HG03439 (cell line): ENCODE measurements around the gene CORO1C.
"Not testable (repeated sequence)": the region's sequence is repeated elsewhere in the genome, so short reads cannot be mapped to it uniquely, and the experiment has no call there.

Experiments
- ATAC-seq: cut with Tn5 transposase; IDR thresholded peaks from one replicate; pipeline ENCODE4 v1.9.1; 2021; ENCODE audit warnings: mild to moderate bottlenecking, moderate library complexity; ENCODE audit not compliant: unreplicated experiment

Gene CORO1C

GRCh38 chr12:108679106-108679681, 52.1 kb downstream of the CORO1C start:
- no peak for ATAC-seq

DNA sequence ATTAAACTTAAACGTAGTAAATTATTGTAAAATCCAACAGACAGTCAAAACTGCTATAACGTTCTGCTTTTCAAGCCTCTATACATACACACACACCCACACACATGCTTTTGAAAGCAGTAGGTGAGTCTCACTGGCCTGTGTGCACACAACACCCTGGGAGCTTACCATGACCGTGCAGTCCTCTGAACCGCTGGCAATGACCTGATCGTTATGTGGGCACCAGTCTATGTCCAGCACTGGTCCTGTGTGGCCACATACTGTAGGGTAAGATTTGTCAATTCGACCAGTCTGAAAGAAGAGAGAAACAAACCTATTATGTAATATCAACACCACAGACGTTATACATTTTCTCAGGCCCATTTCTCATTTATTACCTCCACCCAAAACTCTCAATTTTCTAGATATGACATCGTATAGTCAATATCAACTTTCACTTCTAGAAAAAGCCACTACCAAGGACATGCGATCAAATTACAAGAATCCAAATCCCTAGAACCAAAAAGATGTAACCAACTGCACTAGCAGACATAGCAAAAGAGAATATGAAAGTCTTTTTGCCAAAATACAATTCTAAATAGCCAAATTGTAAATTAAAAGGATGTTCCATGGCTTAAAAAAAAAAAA, 53.1 kb downstream of the CORO1C start:
- no peak for ATAC-seq

DNA sequence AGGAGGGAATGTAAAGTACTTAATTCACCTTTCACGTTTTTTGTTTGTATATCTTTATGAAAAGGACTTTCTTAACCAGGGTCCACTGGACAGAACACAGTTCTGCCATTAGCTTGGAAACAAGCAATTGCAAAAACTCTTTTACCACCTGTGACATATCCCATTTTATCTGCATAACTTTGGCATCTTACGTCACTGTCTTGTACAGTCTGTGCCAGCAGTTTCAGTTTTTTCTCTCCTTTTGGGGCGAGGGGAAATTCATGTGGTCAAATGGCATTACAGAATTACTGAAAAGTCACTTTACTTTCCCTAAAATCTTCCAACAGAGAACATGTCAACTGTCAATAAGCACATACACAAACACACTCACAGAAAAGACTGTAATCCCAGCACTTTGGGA, 53.9 kb downstream of the CORO1C start:
- no peak for ATAC-seq

DNA sequence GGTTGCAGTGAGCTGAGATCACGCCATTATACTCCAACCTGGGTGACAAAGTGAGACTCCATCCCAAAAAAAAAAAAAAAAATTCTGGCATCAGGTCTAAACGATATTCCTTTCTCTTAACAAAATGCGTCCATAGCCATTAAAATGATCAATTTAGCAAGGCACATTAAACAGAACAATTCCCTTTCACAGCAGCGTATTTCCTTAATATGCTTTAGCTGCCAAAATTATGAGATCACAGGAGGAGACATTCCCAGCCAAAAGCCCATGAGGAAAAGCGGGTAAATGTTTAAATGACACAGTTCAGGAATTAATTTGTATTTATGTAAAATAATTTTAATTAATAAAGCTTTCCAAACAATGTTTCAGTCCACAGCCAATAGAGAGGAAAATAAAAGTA, 54.6 kb downstream of the CORO1C start:
- ATAC-seq: no peak

DNA sequence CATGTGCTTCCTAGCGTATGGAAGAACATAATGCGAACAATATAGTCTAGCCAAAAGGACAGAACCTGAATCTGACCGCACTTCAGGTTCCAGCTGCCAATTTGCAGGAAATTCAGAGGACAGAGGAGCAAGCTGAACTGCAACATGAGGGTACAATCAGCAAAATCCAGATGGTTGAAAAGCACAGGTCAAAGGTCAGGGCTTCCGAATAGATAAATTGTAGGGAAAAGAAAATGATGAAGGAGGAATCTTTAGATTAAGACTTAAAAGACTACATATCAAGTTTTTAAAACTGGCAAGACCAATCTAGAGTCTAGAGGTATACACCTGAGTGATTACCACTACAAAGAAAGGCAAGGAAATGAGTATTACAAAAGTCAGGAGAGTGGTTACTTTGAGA, 55.5 kb downstream of the CORO1C start:
- ATAC-seq: no peak

DNA sequence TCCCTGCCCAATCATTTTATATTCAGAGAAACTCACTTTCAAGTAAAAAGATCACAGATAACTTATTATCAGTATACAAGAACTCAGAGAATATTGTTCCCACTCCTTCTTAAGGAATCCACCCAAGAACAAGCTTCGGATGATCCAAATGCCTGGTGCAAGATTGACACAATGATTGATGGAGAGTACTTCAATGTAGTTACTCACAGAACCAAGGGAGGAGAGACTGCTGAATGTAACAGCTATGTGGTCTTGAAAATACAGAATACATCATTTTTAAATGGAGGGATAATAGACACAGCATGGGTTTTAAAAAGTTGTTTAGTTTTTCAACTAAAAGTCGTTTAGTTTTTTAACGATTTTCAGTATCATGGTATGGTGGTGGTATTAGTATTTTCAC, 59.3 kb downstream of the CORO1C start:
- no peak for ATAC-seq

- ATAC-seq: no peak
Observed at GRCh38 chr12:108671110-108671509, 60.2 kb downstream of the CORO1C start.

DNA sequence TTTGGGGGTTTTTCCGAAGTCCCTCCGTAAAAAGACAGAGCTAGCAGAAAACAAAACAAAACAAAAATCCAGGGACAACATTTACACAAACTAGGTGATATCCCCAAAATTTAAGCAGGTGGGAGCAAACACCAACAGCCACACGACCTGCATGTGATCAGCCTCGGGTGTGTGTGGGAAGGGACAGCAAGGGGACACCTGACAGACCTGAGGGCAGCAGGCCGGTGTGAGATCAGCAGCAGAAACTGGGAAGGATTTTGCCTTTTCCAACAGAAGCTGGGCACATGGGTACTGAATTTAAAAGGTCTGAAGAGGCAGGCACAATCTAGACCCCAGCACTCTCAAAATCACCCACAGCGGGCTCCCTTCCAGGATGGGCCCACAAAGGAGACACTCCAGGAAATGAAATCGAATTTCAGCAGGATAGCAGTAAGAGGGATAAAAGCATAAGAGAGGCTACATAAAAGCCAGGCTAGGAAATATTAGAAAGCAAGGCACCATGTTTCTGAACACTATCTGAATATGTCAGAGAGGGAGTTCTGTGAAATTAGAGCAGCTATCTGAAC, 61.2 kb downstream of the CORO1C start:
- no peak for ATAC-seq

DNA sequence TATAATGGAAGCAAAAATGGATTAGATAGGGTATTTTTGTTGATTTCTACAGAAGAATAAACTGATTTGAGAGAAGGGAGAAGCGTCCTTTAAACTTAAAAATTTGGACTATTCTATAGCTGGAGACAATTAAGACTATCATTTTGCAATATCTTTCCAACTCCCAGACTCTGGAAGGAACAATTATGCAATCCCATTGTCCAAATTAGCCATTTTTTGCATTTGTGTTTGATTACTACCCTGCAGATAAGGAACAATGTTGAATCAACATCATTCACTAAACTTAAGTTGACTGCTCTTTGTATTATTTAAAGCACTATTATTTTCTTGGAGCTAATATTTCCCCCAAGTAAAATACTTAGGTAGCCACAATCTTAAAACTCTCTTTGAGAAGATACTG, 62.8 kb downstream of the CORO1C start:
- ATAC-seq: no peak

DNA sequence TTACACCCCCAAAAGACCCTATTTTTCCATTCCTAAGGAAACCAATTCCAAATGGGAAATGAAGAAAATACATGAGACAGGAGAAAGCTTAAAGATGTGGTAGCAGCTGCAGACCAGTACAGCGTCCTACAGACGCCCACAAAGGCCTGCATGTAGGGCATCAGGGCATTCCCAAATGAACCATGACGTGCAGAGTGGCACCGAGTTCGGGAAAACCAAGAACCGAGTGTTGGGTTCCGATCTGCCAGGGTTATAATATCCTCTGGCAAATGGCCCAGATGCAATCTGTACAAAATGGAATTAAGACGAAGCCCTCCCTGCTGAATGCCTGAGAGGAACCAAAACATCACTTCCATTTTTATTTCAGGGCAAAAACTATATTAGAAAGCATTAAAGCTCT, 63.3 kb downstream of the CORO1C start:
- ATAC-seq: no peak

GRCh38 chr12:108667349-108667748, 64.0 kb downstream of the CORO1C start:
- ATAC-seq: no peak

DNA sequence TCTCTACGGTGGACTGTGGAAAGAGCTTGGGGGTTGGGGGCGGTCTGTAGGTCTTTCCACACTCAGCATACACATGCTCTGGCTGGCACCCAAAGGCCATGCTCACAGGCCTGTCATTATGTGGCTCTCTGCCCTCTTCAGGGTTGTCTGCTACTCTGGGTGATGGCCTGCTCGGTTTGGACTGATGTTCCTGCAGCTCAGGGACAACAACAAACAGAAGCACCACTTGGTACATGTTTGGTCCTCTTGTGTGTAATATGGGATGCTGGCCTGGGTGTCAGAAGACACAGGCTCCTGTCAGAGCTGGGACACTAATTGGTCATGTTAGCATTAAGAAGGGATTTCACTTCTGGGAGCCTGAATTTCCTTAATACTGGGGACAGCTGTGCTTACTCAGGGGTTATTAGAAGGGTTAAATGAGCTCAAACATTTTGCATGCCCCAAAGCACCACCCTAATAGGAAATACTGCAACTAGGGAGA, 64.9 kb downstream of the CORO1C start:
- ATAC-seq: no peak

- ATAC-seq: no peak
Observed at GRCh38 chr12:108665608-108666202, 65.6 kb downstream of the CORO1C start.

GRCh38 chr12:108664338-108665258, 66.7 kb downstream of the CORO1C start:
- peak; percentile 78 for ATAC-seq

GRCh38 chr12:108663324-108664015, 67.8 kb downstream of the CORO1C start:
- no peak for ATAC-seq

DNA sequence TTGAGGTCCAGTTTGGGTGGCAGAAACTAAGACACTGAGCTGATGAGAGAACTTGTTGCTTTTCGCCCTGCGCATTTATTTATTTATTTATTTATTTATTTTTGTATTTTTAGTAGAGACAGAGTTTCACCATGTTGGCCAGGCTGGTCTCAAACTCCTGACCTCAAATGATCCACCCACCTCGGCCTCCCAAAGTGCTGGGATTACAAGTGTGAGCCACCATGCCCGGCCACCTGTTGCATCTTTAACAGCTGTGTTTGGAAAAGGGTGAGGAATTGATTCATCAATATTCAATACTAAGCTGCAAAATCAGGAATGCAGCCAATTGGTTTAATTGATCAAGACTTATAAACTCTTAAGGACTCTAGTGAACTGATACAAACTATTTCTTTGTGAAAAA, 73.2 kb downstream of the CORO1C start:
- ATAC-seq: not testable (repeated sequence)

GRCh38 chr12:108657130-108657745, 74.1 kb downstream of the CORO1C start:
- ATAC-seq: no peak

DNA sequence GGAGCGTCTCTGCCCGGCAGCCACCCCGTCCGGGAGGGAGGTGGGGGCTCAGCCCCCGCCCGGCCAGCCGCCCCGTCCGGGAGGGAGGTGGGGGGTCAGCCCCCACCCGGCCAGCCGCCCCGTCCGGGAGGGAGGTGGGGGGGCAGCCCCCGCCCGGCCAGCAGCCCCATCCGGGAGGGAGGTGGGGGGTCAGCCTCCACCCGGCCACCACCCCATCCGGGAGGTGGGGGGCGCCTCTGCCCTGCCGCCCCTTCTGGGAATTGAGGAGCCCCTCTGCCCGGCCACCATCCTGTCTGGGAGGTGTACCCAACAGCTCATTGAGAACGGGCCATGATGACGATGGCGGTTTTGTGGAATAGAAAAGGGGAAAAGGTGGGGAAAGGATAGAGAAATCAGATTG, 75.1 kb downstream of the CORO1C start:
- not testable (repeated sequence) for ATAC-seq

DNA sequence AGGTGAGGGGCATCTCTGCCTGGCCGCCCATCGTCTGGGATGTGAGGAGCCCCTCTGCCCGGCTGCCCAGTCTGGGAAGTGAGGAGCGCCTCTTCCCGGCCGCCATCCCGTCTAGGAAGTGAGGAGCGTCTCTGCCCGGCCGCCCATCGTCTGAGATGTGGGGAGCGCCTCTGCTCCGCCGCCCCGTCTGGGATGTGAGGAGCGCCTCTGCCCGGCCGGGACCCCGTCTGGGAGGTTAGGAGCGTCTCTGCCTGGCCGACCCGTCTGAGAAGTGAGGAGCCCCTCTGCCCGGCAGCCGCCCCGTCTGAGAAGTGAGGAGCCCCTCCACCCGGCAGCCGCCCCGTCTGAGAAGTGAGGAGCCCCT, 75.5 kb downstream of the CORO1C start:
- not testable (repeated sequence) for ATAC-seq

DNA sequence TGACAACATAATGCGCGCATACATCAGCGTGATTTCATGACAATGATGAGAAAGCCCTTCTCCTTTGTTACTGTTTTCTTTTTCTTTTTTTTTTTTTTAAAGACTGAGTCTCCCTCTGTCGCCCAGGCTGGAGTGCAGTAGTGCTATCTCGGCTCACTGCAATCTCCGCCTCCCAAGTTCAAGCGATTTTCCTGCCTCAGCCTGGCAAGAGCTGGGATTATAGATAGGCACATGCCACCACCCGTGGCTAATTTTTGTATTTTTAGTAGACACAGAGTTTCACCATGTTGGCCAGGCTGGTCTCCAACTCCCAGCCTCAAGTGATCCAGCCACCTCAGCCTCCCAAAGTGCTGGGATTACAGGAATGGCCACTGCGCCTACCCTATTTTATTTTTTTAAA, 76.7 kb downstream of the CORO1C start:
- not testable (repeated sequence) for ATAC-seq
